Thyroid gland (tissue), 4 donors: ENCODE results near the gene DFFB. TPM values are rescaled to one million over a fixed set of nuclear protein-coding genes. Genes with fewer than 3 reads are reported as not detected.

Source experiments
- DNase-seq, 2 donors: peaks; one replicate each; pipeline ENCODE4 v3.0.0-alpha.2; 2019
- H3K27ac ChIP-seq, 3 donors: fragments of 200-600 bp; sonication (generic); 1 replicate in 2 of 3; 2 replicates in 1 of 3; pipeline ENCODE4 v1.5.1; 2016 to 2019; ENCODE audit warnings: mild to moderate bottlenecking in 1 of 3, moderate library complexity in 1 of 3
- H3K27me3 ChIP-seq: fragments of 200-600 bp; sonication (generic); one replicate; pipeline ENCODE4 v1.5.1; 2019
- H3K36me3 ChIP-seq, 2 donors: fragments of 200-600 bp; sonication (generic); one replicate each; pipeline ENCODE4 v1.5.1; 2016 to 2019
- H3K4me1 ChIP-seq, 2 donors: fragments of 200-600 bp; sonication (generic); one replicate each; pipeline ENCODE4 v1.5.1; 2017 to 2019
- H3K4me3 ChIP-seq, 3 donors: fragments of 200-600 bp; sonication (generic); replicated peaks in 1 of 3; 1 replicate in 2 of 3; 2 replicates in 1 of 3; pipeline ENCODE4 v1.5.1; 2016; ENCODE audit warnings: mild to moderate bottlenecking in 1 of 3
- H3K9me3 ChIP-seq: fragments of 200-600 bp; sonication (generic); one replicate; pipeline ENCODE4 v1.5.1; 2017
- POLR2A ChIP-seq, 2 donors: fragments of 450-650 bp; IDR thresholded peaks; one replicate each; pipeline ENCODE4 v1.6.1; 2017; ENCODE audit warnings: antibody characterized with exemption in 2 of 2, mild to moderate bottlenecking in 2 of 2, moderate library complexity in 1 of 2
- WGBS, 2 donors: methylation state at CpG; one replicate each; pipeline ENCODE4 v1.1.5; 2017; 5-methylcytosine and 5-hydroxymethylcytosine counted together
- intact Hi-C: fragments of 100-400 bp; cut with DNase I; formaldehyde crosslinking; loops from one replicate; pipeline ENCODE4 v1.15.1; 2023
- total RNA-seq, 4 donors: library from RNA; depleted of rRNA; stranded (reverse); fragments of >200 nt; gene quantifications; one replicate each; pipeline ENCODE4 v1.2.3, GENCODE V29; 2016
- TF ChIP-seq, protein P1 (sequence below), 6 experiments: fragments of 200-600 bp in 3 of 6; fragments of 450-650 bp in 3 of 6; sonication (generic) in 3 of 6; IDR thresholded peaks; one replicate each; pipeline ENCODE4 v1.5.1; 2016 to 2019; ENCODE audit warnings: antibody characterized with exemption in 6 of 6, mild to moderate bottlenecking in 2 of 6, inconsistent platforms in 1 of 6, moderate library complexity in 1 of 6

DFFB gene
- total RNA-seq, 4 donors from 2014 or later: 5.1 to 8.6 (median 6.8) TPM

DNA sequence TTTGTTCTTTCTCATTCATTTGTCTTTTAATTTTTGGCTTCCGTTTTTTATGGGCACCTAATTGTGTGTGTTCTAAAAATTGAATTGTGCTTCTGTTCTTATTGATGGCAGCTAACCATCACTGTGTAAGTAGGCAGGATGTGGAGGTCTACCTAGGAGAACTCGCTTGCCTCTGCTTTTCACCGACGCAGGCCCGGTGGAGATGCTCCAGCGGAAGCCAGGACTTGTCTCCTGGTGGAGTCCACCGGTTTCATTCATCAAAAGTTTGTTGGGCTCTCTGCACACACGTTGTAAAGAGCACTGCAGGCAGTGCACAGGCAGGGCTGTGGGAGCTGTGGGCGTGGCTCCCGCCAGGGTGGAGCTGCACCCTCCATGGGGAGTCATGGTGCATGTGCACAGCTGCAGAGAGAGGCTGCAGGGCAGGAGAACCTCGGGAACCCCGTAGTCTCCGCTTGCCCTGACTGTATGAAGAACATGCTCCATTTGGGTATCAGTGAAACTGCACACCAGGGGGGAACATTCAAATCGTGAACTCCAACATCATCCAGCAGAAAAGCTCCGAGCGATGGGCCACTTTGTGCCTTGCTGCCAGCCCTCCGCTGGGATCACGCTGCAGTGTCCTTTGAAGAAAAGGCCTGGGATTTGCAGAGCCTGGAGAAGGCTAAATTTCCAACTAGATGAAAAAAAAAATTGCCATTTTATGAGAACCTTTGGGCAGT, 48.8 kb downstream of the DFFB start:
- Histone ChIP-seq H3K27me3 (no peaks in the 10 kb centered on the region), H3K27ac (no peak overlapping the region), H3K36me3 (no peaks in the 10 kb centered on the region), H3K4me1 (peaks cover 3 to 4% of the 10 kb centered on the region in 2 donors), H3K9me3 (no peaks in the 10 kb centered on the region), H3K4me3 (no peak overlapping the region)
- TF ChIP-seq, protein P1, sequence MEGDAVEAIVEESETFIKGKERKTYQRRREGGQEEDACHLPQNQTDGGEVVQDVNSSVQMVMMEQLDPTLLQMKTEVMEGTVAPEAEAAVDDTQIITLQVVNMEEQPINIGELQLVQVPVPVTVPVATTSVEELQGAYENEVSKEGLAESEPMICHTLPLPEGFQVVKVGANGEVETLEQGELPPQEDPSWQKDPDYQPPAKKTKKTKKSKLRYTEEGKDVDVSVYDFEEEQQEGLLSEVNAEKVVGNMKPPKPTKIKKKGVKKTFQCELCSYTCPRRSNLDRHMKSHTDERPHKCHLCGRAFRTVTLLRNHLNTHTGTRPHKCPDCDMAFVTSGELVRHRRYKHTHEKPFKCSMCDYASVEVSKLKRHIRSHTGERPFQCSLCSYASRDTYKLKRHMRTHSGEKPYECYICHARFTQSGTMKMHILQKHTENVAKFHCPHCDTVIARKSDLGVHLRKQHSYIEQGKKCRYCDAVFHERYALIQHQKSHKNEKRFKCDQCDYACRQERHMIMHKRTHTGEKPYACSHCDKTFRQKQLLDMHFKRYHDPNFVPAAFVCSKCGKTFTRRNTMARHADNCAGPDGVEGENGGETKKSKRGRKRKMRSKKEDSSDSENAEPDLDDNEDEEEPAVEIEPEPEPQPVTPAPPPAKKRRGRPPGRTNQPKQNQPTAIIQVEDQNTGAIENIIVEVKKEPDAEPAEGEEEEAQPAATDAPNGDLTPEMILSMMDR (IDR thresholded peaks at IDR 0.05): no peak
- TF ChIP-seq POLR2A (IDR thresholded peaks at IDR 0.05): no peak
- DNase-seq: no peak
- intact Hi-C loops: no loop called here
- 83 to 87% methylated on average over 18 of the region's 18 CpGs for WGBS, 2 donors

- peaks cover under 1 to 5% of the 10 kb centered on the region in 2 donors for H3K4me1 ChIP-seq
- H3K4me3 ChIP-seq: no peak overlapping the region
- no peak overlapping the region for H3K27ac ChIP-seq
- no peaks in the 10 kb centered on the region for H3K36me3 ChIP-seq
- H3K27me3 ChIP-seq: no peaks in the 10 kb centered on the region
- no peaks in the 10 kb centered on the region for H3K9me3 ChIP-seq
- DNase-seq: no peak
- intact Hi-C loops: no loop called here
- TF ChIP-seq, protein P1 (IDR thresholded peaks at IDR 0.05): no peak
- TF ChIP-seq POLR2A (IDR thresholded peaks at IDR 0.05): no peak
- WGBS, 2 donors: 89 to 93% methylated on average over 10 to 11 of the region's 11 CpGs
These were observed 49.4 kb downstream of the DFFB start for GRCh38 chr1:3906672-3907020.

- no peaks in the 10 kb centered on the region for H3K36me3 ChIP-seq
- H3K9me3 ChIP-seq: no peaks in the 10 kb centered on the region
- no peak for DNase-seq
- no peak for TF ChIP-seq POLR2A (IDR thresholded peaks at IDR 0.05)
- TF ChIP-seq, protein P1 (IDR thresholded peaks at IDR 0.05): no peak
- H3K4me3 ChIP-seq: no peak overlapping the region
- 67 to 72% methylated on average over 18 to 21 of the region's 22 CpGs for WGBS, 2 donors
- intact Hi-C loops: no loop called here
- H3K4me1 ChIP-seq: peaks cover 0 to 5% of the 10 kb centered on the region in 2 donors
- H3K27me3 ChIP-seq: no peaks in the 10 kb centered on the region
- no peak overlapping the region for H3K27ac ChIP-seq
These were observed 49.8 kb downstream of the DFFB start for GRCh38 chr1:3907031-3907534.

DNA sequence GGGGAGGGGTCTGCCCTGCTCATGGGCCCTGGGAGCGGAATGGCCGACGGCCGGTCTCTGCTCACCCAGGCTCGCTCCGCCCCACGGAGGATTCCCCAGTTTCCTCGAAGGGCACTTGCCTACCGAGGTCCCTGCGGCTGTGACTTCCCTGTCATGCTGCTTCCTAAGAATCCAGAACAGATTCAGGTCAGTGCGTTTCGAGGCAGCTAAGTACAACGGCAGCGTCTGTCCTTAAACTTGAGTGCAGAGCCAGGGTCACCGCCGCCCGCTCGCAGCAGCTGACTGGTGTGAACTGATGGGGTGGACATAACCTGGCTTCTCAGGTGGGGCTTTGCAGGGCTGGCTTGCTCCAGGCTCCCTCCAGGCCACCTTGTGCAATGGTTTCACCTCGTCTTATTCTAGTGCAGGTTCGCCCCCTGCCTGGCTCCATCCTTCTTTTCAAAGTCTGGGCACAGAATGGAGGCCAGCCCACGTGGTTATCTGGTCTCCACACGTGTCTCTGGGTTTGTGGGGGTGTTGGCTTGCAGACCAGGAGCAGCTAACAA, 50.4 kb downstream of the DFFB start:
- no peak for DNase-seq
- H3K27ac ChIP-seq: no peak overlapping the region
- no peaks in the 10 kb centered on the region for H3K36me3 ChIP-seq
- intact Hi-C loops: no loop called here
- H3K27me3 ChIP-seq: no peaks in the 10 kb centered on the region
- peaks cover 0 to 5% of the 10 kb centered on the region in 2 donors for H3K4me1 ChIP-seq
- TF ChIP-seq, protein P1 (IDR thresholded peaks at IDR 0.05): no peak
- no peak for TF ChIP-seq POLR2A (IDR thresholded peaks at IDR 0.05)
- H3K9me3 ChIP-seq: no peaks in the 10 kb centered on the region
- H3K4me3 ChIP-seq: no peak overlapping the region
- 69 to 77% methylated on average over 18 to 21 of the region's 22 CpGs for WGBS, 2 donors

GRCh38 chr1:3908886-3909517, 51.7 kb downstream of the DFFB start:
- Histone ChIP-seq H3K4me1 (peaks cover 0 to 5% of the 10 kb centered on the region in 2 donors), H3K27ac (no peak overlapping the region), H3K27me3 (no peaks in the 10 kb centered on the region), H3K4me3 (no peak overlapping the region), H3K9me3 (no peaks in the 10 kb centered on the region), H3K36me3 (no peaks in the 10 kb centered on the region)
- TF ChIP-seq, protein P1 (IDR thresholded peaks at IDR 0.05): no peak
- TF ChIP-seq POLR2A (IDR thresholded peaks at IDR 0.05): no peak
- no peak for DNase-seq
- 81% methylated on average over 10 to 14 of the region's 17 CpGs for WGBS, 2 donors
- intact Hi-C loops: no loop called here
